ENCODE results near the gene HOXA3.

The HOXA3 gene

DNA sequence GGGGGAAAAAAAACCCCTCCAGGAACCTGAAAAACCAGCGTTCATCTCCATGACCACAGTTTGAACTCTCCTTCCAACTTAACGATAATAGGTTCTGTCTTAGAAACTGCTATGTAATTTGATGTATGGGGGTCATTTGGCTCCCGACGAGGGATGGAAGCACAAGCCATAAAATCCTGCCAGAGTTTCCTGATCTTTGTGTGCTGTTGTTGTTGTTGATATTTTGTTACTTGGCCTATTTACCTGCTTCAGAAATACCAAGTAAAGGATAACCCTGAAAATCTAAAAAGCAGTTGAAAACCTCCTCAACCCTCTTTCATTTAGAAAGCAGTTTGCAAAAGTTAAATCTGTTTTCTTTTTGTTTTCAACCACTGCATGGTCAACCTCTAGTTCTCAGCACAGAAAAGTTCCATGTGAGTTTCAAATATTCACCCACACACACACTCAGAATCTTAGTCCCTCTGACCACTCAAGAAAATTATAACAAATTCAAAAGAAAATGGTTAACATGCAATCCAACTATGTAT is 40.6 kb downstream of the HOXA3 start:
- DNase-seq = no peak

DNA sequence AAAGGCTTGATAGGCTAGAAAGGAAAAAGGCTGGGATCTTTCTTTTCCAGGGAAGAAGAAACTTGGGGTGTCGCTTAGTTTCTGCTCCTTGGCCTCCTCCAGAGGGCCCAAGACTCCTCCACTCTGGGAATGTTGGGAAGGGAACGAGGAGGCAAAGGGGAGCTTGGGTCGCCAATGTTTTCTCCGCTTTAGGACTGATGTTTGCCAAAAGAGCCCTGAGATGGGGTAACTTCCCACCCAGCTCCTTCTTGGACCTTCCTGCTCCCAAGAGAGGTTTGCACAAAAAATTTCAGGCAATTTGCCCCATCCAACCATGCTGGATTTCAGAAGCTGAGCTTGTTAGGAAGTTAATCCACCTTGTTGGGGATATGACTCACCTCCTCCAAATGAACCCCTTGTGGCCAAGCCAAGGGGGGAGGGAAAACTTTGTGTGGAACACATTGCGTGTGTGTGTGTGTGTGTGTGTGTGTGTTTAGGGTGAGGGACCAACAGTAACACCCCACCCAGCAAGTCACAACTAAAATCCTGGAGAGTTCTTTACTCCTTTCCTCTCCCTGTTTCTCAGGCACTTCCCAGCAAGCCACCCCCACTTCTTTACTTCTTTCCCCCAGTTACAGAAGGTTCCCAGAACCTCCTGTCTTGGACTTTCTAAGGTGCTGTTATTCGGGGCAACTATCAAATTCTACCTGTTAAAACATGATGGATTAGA is 41.2 kb downstream of the HOXA3 start:
- no peak for DNase-seq

DNA sequence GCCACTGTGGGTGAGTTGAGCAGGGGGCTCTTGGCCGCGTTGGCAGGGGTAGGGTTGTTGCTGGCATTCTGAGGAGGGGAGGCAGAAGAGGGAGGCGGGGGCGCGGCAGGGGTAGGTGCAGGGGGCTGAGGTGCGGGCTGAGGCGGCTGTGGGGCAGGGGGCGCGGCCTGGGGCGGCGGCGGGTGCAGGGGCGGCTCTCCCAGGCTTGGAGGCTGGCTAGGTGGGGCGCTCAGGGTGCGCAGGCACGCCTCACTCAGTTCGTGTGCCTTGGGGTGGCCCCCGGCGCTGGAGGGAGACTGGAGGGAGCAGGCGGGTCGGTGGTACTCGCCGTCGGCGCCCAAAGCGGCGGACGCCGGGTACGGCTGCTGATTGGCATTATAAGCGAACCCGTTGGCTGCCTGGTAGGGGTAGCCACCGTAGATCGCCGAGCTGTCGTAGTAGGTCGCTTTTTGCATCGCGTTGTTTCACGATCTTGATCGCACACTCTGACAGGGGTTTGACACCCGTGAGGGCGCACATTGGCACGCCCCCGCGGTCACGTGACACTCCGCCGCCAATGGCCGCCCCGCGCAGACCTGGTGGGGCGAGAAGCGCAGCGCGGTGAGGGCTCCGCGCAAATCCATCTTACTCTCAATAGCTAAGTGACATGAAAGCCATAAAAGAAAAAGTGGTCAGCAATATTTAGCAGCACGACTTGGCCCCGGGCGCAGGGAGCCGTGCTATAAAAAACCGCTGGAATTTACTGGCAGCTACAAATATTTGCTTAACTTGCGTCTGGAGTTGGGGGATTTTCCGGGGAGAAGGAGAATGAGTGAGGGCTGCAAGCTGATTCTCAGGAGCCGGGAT is 42.0 kb downstream of the HOXA3 start:
- DNase-seq = no peak

DNA sequence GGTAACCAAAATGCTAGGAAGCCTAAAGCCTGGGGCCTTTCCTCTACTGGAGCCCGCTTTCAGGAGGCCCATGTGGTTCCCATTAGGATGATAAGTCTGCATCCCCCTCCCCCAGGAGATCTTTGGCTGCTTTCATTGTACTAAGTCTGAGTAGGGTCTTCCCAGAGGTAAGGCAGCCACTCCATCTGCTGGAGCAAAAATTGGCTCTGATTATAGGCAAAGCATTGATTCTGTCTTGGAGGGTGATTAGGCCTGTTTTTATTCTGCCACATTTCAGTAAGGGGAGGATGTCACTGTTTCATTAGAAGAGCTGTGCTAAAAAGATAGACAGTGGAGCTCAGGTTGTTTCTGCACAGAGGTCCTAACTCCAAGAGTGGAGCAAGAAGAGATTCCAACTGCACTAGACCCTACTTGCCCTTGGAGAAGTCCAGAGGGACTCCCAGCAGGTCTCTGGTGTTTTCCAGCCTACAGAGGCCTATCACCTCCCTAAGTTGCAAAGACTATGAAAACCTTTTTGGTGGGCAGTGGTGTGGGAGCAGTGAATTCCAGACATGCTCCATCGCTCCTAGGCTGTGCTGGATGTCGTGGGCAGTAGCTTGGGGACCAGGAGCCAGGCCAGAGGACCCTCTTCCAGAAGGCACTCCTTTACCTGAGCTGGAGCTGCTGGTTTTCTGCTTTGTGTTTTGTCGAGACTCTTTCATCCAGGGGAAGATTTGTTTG is 42.8 kb downstream of the HOXA3 start:
- no peak for DNase-seq

DNA sequence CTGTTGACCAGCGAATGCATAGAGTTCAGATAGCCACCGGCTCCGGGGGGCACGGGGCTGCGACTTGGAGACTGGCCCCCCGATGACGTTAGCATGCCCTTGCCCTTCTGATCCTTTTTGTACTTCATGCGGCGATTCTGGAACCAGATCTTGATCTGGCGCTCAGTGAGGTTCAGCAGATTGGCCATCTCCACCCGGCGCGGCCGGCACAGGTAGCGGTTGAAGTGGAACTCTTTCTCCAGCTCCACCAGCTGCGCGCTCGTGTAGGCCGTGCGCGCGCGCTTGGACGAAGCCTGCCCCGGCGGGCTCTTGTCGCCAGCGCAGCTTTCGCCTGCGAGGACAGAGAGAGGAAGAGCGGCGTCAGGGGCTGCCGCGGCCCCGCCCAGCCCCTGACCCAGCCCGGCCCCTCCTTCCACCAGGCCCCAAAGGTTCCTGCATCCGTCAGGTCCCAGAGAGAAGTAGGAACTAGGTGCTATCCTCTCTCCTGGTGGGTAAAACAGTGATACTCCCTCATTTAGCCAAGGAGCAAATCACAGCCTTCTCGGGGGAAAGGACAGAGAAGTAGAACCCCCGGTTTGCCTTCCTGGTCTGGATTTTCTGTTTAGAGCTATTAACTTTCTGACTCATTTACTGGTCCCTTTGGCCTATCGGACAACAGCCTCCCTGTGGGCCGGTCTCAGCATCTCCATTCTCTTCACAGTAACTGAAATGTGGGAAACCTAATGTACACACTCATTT is 43.8 kb downstream of the HOXA3 start:
- no peak for DNase-seq

DNA sequence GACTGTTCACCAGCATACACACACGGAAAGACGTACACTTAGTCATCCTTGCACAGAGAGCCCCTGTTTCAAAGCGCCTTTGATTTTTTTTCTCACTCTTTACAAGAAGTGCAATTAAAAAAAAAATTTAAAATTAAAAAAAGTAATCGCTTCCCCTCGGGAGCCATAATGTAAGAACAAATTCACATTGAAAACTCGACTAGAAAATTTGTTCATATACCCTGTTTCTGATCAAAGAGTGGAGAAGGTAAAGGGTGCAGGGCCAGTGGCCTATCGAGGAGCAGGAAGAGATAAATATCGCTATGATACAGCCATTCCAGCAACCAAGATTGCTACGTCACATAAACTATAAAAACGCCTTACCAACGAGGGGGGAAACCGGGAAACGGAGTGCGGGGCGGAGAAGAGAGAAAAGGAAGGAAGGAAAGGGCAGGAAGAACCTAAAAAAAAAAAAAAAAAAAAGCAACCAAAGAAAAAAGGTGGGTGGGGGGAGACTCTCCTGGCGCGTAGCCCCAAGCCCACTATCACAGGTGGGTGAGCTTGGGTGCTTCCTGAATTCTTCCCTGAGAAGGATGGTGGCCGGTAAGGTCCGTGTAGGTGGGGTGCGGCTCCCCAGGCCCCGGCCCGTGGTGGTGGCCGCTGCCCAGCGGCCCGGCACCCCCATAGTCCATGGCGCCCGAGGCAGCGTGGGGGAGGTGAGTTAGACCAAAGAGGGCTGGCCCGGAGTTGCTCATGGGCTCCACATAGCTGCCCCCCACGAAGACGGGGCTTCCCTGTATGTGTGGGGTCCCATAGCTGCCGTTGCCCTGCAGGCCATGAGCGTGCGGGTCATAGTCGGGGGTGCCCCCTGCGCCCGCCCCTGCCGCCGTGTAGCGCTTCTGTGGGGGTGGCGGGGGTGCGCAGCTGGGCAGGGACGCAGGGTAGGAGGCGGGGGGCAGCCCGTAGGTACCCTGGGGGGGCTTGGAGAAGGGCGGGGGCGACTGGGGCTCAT is 44.7 kb downstream of the HOXA3 start:
- no peak for DNase-seq

DNA sequence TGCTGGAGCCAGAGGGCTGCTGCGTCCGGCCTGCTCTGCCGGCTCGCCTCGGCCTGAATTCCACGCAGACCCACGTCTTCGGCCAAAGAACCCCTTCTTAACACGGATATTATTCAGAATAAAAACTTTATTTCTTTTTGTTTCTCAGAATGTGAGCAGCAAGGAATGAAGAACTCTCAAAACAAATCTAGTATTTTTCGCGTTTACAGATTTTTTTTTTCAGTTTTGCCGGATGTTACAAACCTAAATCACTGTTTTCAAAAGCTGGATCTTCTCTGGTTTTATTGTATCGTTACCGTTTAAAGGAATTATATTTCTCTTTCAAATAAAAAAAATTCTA is 45.5 kb downstream of the HOXA3 start:
- DNase-seq = no peak

DNA sequence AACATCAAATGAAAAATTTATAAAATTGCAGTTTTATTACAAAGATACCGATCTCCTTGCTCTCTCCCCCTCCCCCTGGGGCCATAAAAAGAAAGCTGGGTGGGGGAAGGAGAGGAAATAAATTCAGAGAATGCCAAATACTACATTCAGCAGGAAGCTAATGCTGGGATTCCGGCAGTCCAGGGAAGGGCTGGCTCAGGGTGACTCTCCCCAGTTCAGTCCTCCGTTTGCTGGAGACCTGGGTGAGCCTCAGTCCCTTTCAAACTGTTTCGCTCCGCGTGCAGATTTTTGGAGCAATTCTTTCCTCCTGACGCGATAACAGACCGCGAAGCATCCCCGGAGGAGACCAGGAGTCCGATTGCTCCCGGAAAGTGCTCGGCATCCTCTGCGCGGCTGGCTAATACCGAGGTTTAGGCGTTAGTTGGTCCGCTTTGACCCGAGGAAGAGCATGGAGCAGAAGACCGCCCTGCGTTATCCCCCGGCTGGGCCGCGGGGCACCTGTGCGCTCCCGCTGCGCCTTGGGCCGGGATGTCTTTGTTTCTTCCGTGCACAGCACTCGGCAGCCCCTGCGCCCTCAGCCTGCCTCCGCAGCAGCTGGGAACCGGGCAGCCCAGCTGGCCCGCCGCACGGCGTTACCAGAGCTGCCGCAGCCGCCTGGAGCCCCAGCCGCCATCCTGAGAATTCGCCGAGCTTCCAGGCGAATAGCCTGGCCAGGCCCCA is 46.0 kb downstream of the HOXA3 start:
- DNase-seq = no peak

DNA sequence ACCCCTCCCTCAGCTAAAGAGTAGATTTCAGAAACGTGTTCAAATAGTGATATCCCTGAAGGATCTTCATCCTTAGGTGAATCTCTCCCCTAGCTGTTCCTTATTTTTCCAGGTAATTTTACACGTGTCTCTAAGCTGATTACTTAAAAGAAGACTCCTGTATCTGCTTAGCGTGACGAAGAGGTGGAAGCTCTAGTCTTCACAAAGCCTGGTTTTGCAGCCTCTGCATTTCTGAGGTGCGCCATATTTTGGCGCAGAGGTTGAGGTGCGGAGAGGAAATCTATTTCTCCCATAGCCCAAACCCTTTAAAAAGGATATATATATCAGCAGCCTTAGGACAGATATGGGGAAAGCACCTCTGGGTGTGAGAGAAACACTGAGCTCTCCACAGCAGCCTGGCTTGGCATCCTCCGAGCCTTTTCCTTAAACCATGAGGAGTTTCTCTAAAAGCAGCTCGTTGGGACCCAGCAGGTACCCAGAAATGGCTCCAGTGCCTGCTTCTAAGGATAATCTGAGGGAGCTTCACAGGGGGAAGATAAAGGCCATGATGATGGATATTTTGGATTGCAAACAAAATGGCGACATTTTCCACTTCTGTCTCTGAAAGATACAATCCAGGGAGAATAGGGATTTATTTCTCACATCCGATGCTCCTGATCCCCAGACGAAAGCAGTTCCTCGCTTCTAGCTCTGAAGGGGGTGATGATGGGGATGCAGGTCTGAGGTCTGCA is 46.9 kb downstream of the HOXA3 start:
- DNase-seq = no peak

DNA sequence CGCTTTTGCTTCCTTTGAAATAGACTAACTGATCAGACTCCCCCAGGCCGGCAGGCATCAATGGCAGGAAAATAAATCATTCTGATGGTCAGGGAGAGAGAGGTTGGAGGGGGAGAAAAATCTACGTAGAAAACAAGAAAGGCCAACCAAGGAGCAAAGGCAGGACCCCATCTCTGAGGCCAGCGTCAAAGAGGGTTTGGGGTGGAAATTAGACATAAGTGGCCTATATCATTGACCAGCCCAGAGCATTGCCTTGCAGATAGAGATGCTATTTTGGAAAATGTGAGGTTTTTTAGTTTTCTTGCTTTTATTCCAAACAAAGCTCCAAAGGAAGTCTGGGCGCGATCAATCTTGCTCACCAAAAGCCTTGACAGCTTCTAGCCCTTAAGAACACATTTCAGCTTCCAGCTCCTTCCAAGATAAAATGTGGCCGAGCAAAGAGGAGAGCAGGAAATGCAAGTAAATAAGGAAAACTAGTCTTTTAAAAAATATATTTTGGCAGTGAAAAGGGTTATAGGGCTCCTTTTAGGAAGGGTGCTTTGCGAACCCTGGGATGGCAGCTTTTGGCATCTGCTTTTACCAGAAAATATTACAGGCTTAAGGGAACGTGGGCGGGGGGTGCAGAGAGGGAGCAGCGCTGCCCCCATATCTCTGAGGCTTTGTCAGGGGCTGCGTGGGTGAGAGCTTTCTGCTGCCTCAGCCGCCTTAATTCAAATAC is 47.9 kb downstream of the HOXA3 start:
- no peak for DNase-seq

DNA sequence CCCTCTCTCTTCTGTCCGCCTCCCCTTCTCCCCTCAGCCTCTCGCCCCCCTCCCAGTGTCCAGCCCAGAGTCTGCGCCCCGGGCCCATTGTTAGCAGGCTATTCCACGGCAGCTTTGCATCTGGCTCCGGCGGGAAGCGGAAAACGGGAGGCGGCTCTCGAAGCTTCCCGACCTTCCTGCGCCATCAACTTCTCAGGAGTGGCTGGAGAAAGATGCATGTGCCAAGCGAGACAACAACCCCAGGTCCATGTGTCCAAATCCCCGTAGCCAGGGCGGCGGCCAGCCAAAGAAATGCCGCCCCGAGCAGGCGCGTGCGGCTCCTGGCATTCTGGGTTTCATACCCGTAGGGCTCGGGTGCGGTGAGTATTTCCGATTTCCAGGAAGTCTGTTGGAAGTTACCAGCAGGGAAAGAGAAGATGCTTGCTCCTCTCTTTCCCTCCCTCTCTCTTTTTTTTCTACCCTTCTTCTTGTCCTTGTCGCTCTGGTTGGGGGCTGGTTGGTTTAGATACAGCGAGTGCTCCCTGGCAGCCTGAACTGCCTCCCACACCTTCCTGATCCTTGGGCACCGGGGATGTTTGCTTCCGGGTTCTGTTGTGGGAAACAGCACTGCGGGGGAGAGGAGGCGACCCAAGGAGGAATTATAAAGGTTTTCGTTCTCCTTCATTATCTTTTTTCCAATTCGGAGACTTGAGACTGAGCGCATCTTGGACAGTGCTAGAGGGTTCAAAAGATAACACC is 48.7 kb downstream of the HOXA3 start:
- DNase-seq = no peak

DNA sequence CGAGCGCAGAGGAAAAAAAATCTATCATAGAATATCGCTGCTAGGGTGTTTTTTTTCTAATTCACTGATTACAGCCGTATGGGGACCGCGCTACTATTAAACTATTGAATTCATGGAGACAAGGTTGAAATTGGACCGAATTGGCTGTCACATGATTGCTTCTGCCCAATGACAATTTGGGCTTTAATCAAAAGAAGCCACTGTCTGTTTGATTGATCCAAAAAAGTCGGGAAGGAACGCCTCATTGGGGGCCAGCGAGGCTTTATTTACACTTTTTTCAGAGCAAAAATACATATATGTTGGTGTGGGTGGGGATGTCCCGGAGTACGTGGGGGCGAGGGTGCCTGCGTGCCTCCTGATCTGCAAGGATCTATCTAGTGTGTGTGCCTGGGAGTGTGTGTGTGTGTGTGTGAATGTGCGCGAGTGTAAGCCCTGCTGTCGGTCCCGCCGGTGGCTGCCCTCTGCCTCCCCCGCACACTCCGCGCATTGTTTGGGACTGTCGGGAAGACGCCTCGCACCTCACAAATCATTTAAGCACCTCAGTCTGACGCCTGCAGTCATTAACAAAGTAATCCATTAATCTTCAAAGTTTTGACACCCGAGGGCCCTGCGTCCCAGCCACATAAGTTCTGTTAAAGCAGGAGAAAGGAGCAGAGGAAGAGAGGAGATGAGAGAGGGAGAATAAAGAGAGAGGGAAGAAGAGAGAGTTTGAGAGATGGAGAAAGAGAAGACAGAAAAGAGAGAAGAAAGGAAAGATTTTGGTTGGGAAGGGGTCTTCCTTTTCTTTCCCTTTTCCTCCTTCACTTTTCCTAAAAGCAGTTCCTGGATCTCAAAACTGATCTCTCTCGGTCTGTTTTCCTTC is 49.6 kb downstream of the HOXA3 start, which contains the start of gene HOXA2:
HOXA2 (minus strand) TSS at position 103 of the 862 bp plus-strand sequence. CDS start 183 bp downstream, outside the sequence.
- DNase-seq = no peak

DNA sequence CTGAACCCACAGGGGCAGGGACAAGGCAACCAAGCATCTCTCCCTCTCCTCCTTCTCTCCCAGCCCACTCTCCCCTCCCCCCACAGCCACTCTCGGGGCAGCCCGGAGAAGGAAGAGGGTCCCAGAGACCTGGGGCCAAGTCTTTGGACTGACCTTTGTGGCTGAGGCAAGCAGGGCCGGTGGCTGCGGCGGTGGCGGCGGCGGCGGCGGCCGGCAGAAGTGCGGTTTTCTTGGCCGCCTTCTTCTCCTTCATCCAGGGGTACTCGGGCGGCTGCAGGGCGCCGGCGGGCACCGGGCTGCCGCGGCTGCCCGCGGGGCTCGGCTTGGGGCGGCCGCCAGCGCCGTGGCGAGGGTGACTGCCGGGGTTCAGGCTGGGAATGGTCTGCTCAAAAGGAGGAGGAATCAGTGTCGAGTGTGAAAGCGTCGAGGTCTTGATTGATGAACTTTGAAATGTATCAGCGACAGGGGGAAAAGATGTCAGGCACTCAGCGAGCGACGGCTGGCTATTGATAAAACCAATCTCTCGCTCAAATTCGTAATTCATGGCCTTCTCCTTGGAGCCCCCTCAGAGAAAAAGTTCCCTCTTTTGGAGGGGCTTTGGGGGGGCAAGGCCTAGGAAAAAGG is 50.3 kb downstream of the HOXA3 start:
- no peak for DNase-seq

DNA sequence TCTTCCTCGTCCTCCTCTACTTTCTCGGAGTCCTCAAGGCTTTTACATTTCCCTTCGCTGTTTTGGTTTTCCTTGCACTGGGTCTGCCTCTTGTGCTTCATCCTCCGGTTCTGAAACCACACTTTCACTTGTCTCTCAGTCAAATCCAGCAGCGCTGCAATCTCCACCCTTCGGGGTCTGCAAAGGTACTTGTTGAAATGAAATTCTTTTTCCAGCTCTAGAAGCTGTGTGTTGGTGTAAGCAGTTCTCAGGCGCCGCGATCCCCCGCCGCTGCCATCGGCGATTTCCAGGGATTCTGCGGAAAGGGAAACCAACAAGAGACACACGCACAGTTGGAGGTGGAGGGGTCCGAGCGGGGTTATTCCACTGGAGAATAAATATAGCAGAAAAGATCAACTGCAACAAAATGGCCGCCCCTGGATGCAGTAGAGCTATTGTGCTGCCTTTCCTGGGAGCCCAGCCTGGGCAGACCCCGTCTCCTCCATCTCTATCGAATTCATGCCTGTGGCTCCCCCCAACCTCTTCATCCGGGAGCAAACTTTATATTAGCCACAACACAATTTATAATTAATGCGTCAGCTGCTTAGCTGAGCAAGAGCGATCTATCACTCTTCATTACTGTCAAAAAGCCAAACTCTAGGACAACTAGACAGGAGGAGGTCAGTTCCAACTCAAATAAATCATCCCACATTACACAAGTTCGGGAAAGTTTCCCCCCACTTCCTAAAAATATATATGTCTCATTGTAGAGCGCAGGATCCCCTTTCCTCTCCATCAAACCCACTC is 51.0 kb downstream of the HOXA3 start:
- no peak for DNase-seq

DNA sequence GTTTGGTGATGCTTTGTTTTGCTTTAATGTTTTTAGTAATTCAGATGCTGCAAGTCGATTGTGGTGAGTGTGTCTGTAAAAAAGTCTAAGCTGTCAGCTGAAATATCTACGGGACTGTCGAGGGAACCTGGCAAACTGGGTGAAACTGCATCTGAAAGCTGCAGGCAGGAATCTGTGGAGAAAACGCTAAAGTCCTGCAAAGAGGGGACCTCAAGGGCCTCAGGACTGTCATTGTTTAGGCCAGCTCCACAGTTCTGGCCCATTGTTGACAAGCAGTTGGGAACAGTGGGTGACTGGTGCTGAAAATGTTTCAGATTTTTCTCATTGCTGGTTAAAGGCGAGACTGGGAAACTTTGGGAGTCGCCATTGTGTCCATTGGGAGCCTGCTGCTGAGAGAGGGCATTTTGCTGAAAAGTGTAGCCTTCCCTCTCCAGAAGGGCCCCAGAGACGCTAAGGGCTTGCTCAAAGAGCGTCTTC is 51.7 kb downstream of the HOXA3 start:
- DNase-seq = no peak

Data from bone marrow (tissue), 2 donors.